OCI-LY7 (cell line): ENCODE results near the gene LRBA.

Experiments
- EZH2phosphoT487 ChIP-seq: fragments of 200-600 bp; sonication (generic); IDR thresholded peaks from 2 replicates; pipeline ENCODE4 v1.6.1; 2018; ENCODE audit warnings: low read depth, borderline replicate concordance, mild to moderate bottlenecking, mixed run types, antibody characterized with exemption, low read length, moderate library complexity, mixed read lengths
- TF ChIP-seq, protein P1 (sequence below): fragments of 200-600 bp; sonication (generic); conservative IDR thresholded peaks from 2 replicates; pipeline ENCODE4 v1.5.1; 2014; ENCODE audit warnings: mild to moderate bottlenecking, antibody characterized with exemption, low read length, moderate library complexity, mixed read lengths

- TF ChIP-seq, protein P1, sequence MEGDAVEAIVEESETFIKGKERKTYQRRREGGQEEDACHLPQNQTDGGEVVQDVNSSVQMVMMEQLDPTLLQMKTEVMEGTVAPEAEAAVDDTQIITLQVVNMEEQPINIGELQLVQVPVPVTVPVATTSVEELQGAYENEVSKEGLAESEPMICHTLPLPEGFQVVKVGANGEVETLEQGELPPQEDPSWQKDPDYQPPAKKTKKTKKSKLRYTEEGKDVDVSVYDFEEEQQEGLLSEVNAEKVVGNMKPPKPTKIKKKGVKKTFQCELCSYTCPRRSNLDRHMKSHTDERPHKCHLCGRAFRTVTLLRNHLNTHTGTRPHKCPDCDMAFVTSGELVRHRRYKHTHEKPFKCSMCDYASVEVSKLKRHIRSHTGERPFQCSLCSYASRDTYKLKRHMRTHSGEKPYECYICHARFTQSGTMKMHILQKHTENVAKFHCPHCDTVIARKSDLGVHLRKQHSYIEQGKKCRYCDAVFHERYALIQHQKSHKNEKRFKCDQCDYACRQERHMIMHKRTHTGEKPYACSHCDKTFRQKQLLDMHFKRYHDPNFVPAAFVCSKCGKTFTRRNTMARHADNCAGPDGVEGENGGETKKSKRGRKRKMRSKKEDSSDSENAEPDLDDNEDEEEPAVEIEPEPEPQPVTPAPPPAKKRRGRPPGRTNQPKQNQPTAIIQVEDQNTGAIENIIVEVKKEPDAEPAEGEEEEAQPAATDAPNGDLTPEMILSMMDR: no peak
- TF ChIP-seq EZH2phosphoT487: no peak
These were observed 780.8 kb downstream of the LRBA start for GRCh38 chr4:150234246-150234645.
